HEK293 (cell line): Measurements from ENCODE around the gene CDCA5.

Experiments used
- CTCF ChIA-PET: fragments of 350-600 bp; formaldehyde crosslinking; extraction: SDS; loops from one replicate; lab custom pipeline; 2021; ENCODE audit warnings: antibody characterized with exemption; lab: Yijun Ruan, JAX
- POLR2A ChIA-PET: fragments of 300-600 bp; formaldehyde crosslinking; extraction: SDS; loops from one replicate; lab custom pipeline; 2020; ENCODE audit warnings: antibody characterized with exemption, inconsistent platforms; lab: Yijun Ruan, JAX
- H3K27ac ChIP-seq: fragments of 200-500 bp; sonication (Bioruptor generic); 2 replicates; pipeline ENCODE4 v1.5.1; 2014; ENCODE audit warnings: low read depth, low read length, control low read depth, inconsistent platforms; ENCODE audit errors: extremely low read depth
- H3K36me3 ChIP-seq, 2 experiments: fragments of 200-500 bp in 1 of 2; sonication (Bioruptor generic) in 1 of 2; 1 replicate in 1 of 2; 2 replicates in 1 of 2; pipeline ENCODE4 v1.5.1; 2014 to 2017; ENCODE audit warnings: inconsistent platforms in 2 of 2, low read length in 2 of 2; ENCODE audit not compliant: control insufficient read depth in 2 of 2, insufficient read depth in 1 of 2
- H3K4me1 ChIP-seq: fragments of 200-500 bp; sonication (Bioruptor generic); 2 replicates; pipeline ENCODE4 v1.5.1; 2014; ENCODE audit warnings: mild to moderate bottlenecking, low read length, inconsistent platforms; ENCODE audit not compliant: control insufficient read depth, insufficient read depth
- H3K4me3 ChIP-seq: 2 replicates; pipeline ENCODE4 v1.5.1; 2011; ENCODE audit warnings: low read depth, mild to moderate bottlenecking, control low read depth, low read length, moderate library complexity
- H3K9me3 ChIP-seq: fragments of 200-500 bp; sonication (Bioruptor generic); 2 replicates; pipeline ENCODE4 v1.5.1; 2014; ENCODE audit warnings: low read depth, low read length, inconsistent platforms; ENCODE audit not compliant: control insufficient read depth, insufficient read depth
- PRDM6 ChIP-seq: fragments of 450-650 bp; formaldehyde crosslinking; IDR thresholded peaks from 2 replicates; pipeline ENCODE4 v1.5.1; 2017; ENCODE audit warnings: missing biosample characterization, missing genetic modification characterization
- SCRT1 ChIP-seq: fragments of 450-650 bp; formaldehyde crosslinking; IDR thresholded peaks from 2 replicates; pipeline ENCODE4 v1.5.1; 2016; ENCODE audit warnings: missing biosample characterization, missing genetic modification characterization, borderline replicate concordance
- SETDB1 ChIP-seq: IDR thresholded peaks from one replicate; pipeline ENCODE4 v1.6.1; 2017; ENCODE audit warnings: mild to moderate bottlenecking, low read length, moderate library complexity, mixed read lengths; ENCODE audit not compliant: insufficient read length
- ZBTB11 ChIP-seq: fragments of 450-650 bp; formaldehyde crosslinking; conservative IDR thresholded peaks from 2 replicates; pipeline ENCODE4 v1.5.1; 2016; ENCODE audit warnings: low read depth, missing biosample characterization, missing genetic modification characterization
- ZBTB44 ChIP-seq: fragments of 450-650 bp; IDR thresholded peaks from 2 replicates; pipeline ENCODE4 v1.5.1; 2018; ENCODE audit warnings: missing biosample characterization, mild to moderate bottlenecking, missing genetic modification characterization
- ZNF140 ChIP-seq: fragments of 450-650 bp; formaldehyde crosslinking; IDR thresholded peaks from 2 replicates; pipeline ENCODE4 v1.5.1; 2016; ENCODE audit warnings: missing biosample characterization, missing genetic modification characterization
- ZNF169 ChIP-seq: fragments of 450-650 bp; formaldehyde crosslinking; IDR thresholded peaks from 2 replicates; pipeline ENCODE4 v1.5.1; 2016; ENCODE audit warnings: missing biosample characterization, missing genetic modification characterization
- ZNF214 ChIP-seq: fragments of 450-650 bp; formaldehyde crosslinking; IDR thresholded peaks from 2 replicates; pipeline ENCODE4 v1.5.1; 2017; ENCODE audit warnings: missing biosample characterization, mild to moderate bottlenecking, missing genetic modification characterization, borderline replicate concordance
- ZNF26 ChIP-seq: fragments of 450-650 bp; formaldehyde crosslinking; IDR thresholded peaks from 2 replicates; pipeline ENCODE4 v1.5.1; 2016; ENCODE audit warnings: missing biosample characterization, missing genetic modification characterization
- ZNF280C ChIP-seq: fragments of 450-650 bp; formaldehyde crosslinking; IDR thresholded peaks from 2 replicates; pipeline ENCODE4 v1.5.1; 2016; ENCODE audit warnings: missing biosample characterization, missing genetic modification characterization
- ZNF398 ChIP-seq: fragments of 450-650 bp; formaldehyde crosslinking; IDR thresholded peaks from 2 replicates; pipeline ENCODE4 v1.5.1; 2017; ENCODE audit warnings: missing biosample characterization, missing genetic modification characterization
- ZNF510 ChIP-seq: fragments of 450-650 bp; formaldehyde crosslinking; IDR thresholded peaks from 2 replicates; pipeline ENCODE4 v1.5.1; 2018; ENCODE audit warnings: mild to moderate bottlenecking, missing genetic modification characterization, missing biosample characterization; ENCODE audit not compliant: insufficient replicate concordance
- ZNF530 ChIP-seq: fragments of 450-650 bp; formaldehyde crosslinking; IDR thresholded peaks from 2 replicates; pipeline ENCODE4 v1.5.1; 2016; ENCODE audit warnings: low read depth, missing biosample characterization, missing genetic modification characterization
- ZNF658 ChIP-seq: fragments of 450-650 bp; formaldehyde crosslinking; IDR thresholded peaks from 2 replicates; pipeline ENCODE4; 2016; ENCODE audit warnings: missing biosample characterization, missing genetic modification characterization
- ZNF830 ChIP-seq: fragments of 450-650 bp; IDR thresholded peaks from 2 replicates; pipeline ENCODE4 v1.5.0; 2018; ENCODE audit warnings: missing biosample characterization, missing genetic modification characterization, low read depth, mild to moderate bottlenecking, moderate library complexity
- ZSCAN4 ChIP-seq: fragments of 450-650 bp; formaldehyde crosslinking; IDR thresholded peaks from 2 replicates; pipeline ENCODE4 v1.5.1; 2017; ENCODE audit warnings: missing biosample characterization, missing genetic modification characterization
- ZSCAN5A ChIP-seq: fragments of 450-650 bp; formaldehyde crosslinking; IDR thresholded peaks from 2 replicates; pipeline ENCODE4 v1.5.1; 2016; ENCODE audit warnings: missing biosample characterization, missing genetic modification characterization
- ZXDB ChIP-seq: fragments of 450-650 bp; formaldehyde crosslinking; IDR thresholded peaks from 2 replicates; pipeline ENCODE4 v1.5.1; 2016; ENCODE audit warnings: missing biosample characterization, missing genetic modification characterization

CDCA5 gene

GRCh38 chr11:65090628-65091027, 6.8 kb upstream of the CDCA5 start:
- no peak overlapping the region for H3K27ac ChIP-seq
- H3K9me3 ChIP-seq = no peaks in the 10 kb centered on the region
- CTCF ChIA-PET = interaction anchor here (0.5 to 1.1 kb wide), 3 partner anchors 8 to 20 kb away, joined by 3 to 5 read pairs (median 3); no protein-coding TSS in a partner anchor
- TF ChIP-seq SCRT1 (tag by site-specific recombination) = no peak
- TF ChIP-seq SETDB1 = no peak
- TF ChIP-seq ZNF26 (tag by site-specific recombination) = no peak
- no peak for TF ChIP-seq ZNF140 (tag by site-specific recombination)
- TF ChIP-seq PRDM6 (tag by site-specific recombination) = no peak
- TF ChIP-seq ZNF398 (tag by site-specific recombination) = no peak
- TF ChIP-seq ZNF280C = no peak
- TF ChIP-seq ZNF530 (tag by site-specific recombination) = no peak
- TF ChIP-seq ZNF830 (tag by site-specific recombination) = no peak
- TF ChIP-seq ZNF510 (tag by site-specific recombination) = no peak
- H3K36me3 ChIP-seq = peaks cover 0 to 42% of the 10 kb centered on the region in 2 experiments; a peak in 1 of 3 replicates
- no peaks in the 10 kb centered on the region for H3K4me1 ChIP-seq
- H3K4me3 ChIP-seq = no peak overlapping the region
- POLR2A ChIA-PET = interaction anchor here (1.0 to 1.2 kb wide), 2 partner anchors 20 to 312 kb away, joined by 3 read pairs; partner anchors contain the start of gene SF1

GRCh38 chr11:65089621-65090020, 5.8 kb upstream of the CDCA5 start:
- H3K27ac ChIP-seq = no peak overlapping the region
- no peaks in the 10 kb centered on the region for H3K4me1 ChIP-seq
- ChIA-PET CTCF (no interaction called here), POLR2A (interaction anchor here (1.0 to 1.2 kb wide), 2 partner anchors 21 to 32 kb away, joined by 3 read pairs; partner anchors contain the start of genes FAU and MRPL49)
- H3K4me3 ChIP-seq = no peak overlapping the region
- peaks cover 0 to 49% of the 10 kb centered on the region in 2 experiments; a peak in 1 of 3 replicates for H3K36me3 ChIP-seq
- no peaks in the 10 kb centered on the region for H3K9me3 ChIP-seq
- TF ChIP-seq ZSCAN5A (tag by site-specific recombination) (no peak), ZNF658 (no peak), ZBTB11 (tag by site-specific recombination) (no peak), ZSCAN4 (tag by site-specific recombination) (no peak), ZBTB44 (tag by site-specific recombination) (no peak), ZXDB (tag by site-specific recombination) (no peak), ZNF169 (tag by site-specific recombination) (no peak), ZNF214 (tag by site-specific recombination) (no peak)
